Measurements from ENCODE around the gene TXLNA.

Gene TXLNA

GRCh38 chr1:32215629-32216480 lies 36.4 kb downstream of the TXLNA start:
- peak; percentile 59 for DNase-seq

GRCh38 chr1:32216566-32216965 lies 37.1 kb downstream of the TXLNA start:
- no peak for DNase-seq

DNA sequence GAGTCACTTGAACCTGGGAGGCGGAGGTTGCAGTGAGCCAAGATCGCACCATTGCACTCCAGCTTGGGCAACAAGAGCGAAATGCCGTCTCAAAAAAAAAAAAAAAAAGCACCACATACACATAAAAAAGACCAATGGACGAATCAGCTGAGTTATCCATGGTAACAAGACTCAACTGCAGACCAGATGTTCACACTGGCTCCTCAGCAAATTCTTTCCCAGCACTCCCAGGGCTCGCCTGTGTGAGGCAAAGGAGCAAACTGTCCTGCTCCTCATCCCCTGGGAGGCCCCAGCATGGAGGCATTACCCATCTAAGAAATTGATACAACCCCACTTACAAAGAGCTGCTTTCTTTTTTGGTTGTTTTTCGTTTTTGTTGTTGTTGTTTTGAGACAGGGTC lies 39.5 kb downstream of the TXLNA start:
- DNase-seq: no peak

- DNase-seq: no peak
Observed at GRCh38 chr1:32220746-32221580, 41.5 kb downstream of the TXLNA start.

- DNase-seq: no peak
Observed at GRCh38 chr1:32221581-32221979, 42.1 kb downstream of the TXLNA start.

DNA sequence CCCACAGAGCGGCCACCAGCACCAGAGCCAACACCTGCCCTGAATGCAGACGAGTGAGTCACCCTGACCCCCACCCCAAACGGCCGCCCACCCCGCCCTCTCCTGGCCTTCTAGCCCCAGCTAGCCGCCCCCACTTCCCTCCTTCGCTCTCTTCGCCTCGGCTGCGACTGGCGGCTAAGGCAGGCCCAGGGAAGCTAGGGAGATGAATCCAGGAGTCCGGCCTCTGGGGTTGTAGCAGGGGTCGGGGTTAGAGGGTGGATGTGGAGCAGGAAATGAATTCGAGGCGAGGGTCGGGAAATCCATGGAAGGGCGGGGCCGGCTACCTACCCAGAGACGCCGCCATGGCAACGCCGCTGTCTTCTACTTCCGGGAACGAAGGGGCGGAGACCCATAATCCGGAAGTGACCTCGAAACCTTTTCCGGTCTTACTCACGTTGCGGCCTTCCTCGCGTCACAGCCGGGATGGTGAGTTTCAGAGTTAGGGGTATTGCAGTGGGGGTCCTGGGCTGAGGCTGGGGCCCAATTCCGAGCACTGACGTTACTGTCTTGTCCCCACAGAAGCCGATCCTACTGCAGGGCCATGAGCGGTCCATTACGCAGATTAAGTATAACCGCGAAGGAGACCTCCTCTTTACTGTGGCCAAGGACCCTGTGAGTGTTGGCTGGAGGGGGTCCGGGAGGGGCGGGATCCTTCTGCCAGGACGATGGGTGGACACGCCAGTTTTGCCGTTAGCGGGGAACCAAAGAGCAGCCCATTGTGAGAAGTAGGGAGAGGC lies 42.7 kb downstream of the TXLNA start, which contains the start of the genes EIF3I and TMEM234:
Gene EIF3I (plus strand): TSS at position 428 of the 776 bp plus-strand sequence. CDS start 35 bp downstream, at position 463.
Gene TMEM234 (minus strand): TSS at position 374 of the 776 bp plus-strand sequence. CDS start 31 bp downstream, at position 343.
- DNase-seq: peak; percentile 91

GRCh38 chr1:32223683-32224082 lies 44.2 kb downstream of the TXLNA start:
- DNase-seq: no peak

DNA sequence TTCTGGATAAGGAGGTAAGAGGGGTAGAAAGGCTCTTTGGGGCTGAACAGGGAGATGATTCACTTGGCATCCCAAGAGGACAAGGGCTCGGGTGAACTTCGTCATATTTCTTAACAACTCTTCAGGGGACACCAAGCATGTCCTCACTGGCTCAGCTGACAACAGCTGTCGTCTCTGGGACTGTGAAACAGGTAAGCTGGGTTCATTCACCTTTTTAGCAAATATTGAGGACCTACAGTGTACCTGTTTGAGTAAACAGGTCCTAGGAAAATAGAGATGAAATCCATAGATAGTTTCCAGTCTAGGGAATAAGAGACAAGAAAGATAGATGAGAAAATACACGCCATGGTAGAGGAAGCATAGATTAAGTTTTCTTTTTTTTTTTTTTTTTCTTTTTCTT lies 44.8 kb downstream of the TXLNA start:
- no peak for DNase-seq

DNA sequence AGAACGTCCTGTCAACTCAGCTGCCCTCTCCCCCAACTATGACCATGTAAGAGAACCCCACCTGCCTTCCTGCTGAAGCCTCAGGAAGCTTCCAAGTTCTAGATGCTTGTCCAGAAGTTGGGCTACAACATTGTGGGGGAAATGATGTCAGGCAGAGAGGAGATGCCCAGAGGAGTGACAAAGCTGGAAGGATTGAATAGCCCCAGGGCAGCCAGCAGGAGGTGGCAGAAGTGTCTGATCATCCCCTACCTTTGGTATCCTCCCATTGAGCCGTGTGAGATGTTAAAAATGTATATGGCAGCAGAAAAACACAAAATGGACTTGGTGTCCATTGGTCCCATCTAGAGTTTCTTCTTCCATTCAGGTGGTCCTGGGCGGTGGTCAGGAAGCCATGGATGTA lies 49.3 kb downstream of the TXLNA start:
- DNase-seq: no peak

- no peak for DNase-seq
Observed at GRCh38 chr1:32231843-32232432, 52.5 kb downstream of the TXLNA start.

DNA sequence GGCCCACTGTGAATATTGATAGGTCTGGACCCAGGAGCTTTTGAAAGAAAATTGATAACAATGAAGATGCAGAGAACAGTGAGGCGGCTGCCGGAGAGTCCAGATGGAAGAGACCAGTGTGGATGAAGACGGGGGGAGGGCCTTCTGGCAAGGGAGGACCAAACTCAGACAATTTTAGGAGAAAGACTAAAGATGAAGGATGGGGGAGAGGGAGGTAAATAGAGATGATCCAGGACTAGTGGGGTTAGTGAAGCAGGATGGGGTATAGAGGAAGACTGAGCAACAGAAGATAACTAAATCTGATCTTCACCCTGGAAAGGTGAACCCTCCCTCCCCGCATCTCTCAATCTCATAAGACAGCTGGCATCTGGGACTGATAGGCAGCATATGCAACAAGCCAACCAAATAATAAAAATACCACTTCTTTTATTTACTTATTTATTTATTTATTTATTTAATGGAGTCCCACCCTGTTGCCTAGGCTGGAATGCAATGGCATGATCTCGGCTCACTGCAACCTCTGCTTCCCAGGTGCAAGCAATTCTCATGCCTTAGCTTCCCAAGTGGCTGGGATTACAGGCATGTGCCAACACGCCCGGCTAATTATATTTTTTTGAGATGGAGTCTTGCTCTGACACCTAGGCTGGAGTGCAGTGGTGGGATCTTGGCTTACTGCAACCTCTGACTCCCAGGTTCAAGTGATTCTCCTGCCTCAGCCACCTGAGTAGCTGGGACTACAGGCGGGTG lies 53.3 kb downstream of the TXLNA start:
- DNase-seq: no peak

- DNase-seq: no peak
Observed at GRCh38 chr1:32234792-32235191, 55.3 kb downstream of the TXLNA start.

GRCh38 chr1:32239337-32239736 lies 59.9 kb downstream of the TXLNA start:
- DNase-seq: no peak

DNA sequence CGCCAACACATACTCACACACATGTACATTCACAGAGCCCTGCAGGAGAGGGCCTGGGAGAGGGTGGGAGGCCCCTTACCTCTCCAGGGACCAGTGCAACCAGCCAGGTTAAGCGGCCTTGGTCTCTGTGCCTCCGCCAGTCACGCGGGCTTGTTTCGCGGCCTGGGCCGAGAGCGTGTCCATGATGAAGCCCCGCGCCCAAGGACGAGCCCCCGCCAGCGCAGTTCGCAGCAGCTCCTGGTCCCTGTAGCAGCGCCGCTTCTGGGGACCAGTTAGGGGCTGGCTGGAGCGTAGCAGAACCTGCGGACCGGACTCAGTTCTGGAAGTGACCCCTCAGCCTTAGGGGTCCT lies 60.3 kb downstream of the TXLNA start:
- DNase-seq: no peak

DNA sequence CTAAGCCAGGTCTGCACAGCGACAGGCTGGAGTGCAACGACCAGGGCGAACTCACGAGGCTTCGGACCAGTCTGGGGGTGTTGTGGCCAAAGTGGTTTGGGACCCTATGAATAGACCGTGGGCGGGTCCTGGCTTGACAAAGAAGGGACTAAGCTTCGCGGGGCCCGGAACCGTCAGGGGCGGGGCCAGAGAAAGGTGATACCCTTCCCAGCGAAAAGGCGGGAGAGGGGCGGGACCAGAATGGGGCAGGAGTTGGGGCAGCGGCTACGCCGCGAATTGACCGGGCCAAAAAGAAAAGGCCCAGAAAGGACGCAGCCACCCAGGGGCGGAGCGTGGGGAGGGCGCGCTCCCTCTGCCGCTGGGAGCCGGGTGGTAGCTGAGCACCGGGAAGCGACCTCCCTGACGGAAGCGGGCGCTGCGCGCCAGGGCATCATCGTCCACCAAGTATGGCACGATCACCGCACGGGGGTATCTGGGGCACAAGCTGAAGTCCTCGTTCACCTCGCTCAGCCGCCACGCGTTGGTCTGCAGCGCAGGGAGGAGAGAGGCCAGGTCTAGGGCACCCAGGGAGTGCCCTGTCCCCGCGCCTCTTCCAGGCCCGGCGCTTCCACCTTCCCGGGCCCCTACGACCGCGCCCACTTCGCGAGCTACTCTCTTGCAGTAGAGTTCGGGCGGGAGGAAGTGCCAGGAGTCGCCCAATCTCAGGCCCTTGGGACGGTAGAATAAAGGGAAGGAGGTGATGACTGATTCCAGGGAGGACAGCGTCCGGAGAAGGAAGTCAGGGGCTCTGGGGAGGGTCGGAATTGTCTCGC lies 60.9 kb downstream of the TXLNA start:
- DNase-seq: peak; percentile 45

GRCh38 chr1:32241001-32241763 lies 61.7 kb downstream of the TXLNA start:
- DNase-seq: peak; percentile 46

GRCh38 chr1:32242341-32242851 lies 62.9 kb downstream of the TXLNA start:
- no peak for DNase-seq

DNA sequence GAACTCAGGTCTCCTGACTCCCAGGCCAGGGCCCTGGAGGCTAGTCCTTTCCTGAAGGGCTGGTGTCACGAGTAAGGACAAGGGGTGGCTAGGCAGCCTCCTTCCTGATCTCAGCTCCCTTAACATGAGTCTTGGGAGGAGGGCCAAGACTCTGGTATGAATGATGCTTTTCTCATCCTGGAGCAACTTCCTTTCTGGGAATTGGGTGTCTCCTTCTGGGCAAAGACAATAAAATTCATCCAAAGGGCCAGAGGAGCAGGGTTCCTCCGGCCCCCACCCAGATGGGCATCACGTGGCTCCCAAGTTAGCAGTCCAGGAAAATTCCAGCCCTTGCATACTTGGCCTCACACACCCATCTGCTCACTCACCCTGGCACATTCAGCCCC lies 67.4 kb downstream of the TXLNA start, which contains the start of gene FAM167B:
Gene FAM167B (plus strand): TSS at position 335 of the 386 bp plus-strand sequence. CDS start 200 bp downstream, outside the sequence.
- peak; percentile 71 for DNase-seq

DNA sequence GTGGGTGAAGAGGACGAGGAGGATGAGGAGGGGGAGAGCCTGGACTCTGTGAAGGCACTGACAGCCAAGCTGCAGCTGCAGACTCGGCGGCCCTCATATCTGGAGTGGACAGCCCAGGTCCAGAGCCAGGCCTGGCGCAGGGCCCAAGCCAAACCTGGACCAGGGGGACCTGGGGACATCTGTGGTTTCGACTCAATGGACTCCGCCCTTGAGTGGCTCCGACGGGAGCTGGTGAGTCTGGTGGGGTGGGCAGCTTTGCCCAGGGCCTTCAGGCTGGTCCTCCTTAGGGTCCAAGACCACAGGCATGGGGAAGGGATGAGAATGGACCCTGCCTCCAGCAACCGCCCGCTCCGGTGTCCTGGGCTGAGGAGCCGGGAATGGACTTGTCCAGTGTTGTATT lies 68.0 kb downstream of the TXLNA start:
- no peak for DNase-seq

All from fibroblast of skin of right biceps (primary cell).